ENCODE measurements around the gene RAET1E.

RAET1E gene

DNA sequence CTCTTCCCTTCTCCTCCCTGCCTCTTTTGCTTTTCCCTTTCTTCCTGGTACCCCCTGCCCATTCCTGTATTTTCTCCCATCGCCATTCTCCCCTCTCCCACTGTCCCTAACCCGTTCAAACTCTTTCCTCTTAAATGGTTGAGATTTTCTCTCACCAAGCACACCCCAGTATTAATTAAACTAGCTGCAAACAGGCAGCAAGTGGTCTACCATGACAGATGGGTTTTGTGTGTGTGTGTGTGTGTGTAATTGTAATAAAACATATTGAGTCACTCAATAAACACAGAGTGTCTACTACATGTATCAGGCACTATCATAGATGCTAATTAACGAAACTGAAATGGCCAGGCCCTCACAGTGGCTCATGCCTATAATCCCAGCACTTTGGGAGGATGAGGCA is 6.7 kb downstream of the RAET1E start:
- H3K27me3 Mint-ChIP-seq, result peaks cover 50% of the 10 kb centered on the region
- no peak for ATAC-seq
- DNase-seq, result no peak
- H3K9me3 Mint-ChIP-seq, result no peaks in the 10 kb centered on the region
- no peak overlapping the region for H3K4me3 Mint-ChIP-seq
- H3K4me1 Mint-ChIP-seq, result peaks cover 7% of the 10 kb centered on the region
- H3K27ac Mint-ChIP-seq, result no peak overlapping the region

- DNase-seq, result no peak
- peaks cover 50% of the 10 kb centered on the region for H3K27me3 Mint-ChIP-seq
These were observed 7.3 kb downstream of the RAET1E start for GRCh38 chr6:149890629-149891045.

DNA sequence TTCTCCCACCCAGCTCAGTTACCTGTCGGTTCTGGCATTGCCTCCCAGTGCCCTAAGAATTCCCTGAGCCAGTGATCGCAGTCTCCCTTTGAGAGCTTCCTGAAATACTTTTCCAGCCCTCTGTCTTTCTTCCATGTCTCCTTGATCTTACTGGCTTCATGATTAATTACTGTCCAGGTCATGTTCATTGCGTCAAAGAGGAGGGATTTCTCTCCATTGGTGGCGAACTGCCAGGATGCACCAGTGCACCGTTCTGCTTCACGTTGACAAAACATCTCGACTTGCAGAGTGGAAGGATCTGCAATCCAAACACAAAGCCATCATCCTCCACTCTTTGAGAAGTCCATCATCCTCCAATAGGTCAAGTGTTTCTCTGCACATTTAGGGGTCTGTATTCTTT is 8.6 kb downstream of the RAET1E start:
- DNase-seq, result no peak
- H3K4me3 Mint-ChIP-seq, result no peak overlapping the region
- H3K4me1 Mint-ChIP-seq, result no peaks in the 10 kb centered on the region
- ATAC-seq, result no peak
- no peaks in the 10 kb centered on the region for H3K9me3 Mint-ChIP-seq
- H3K27me3 Mint-ChIP-seq, result peaks cover 50% of the 10 kb centered on the region
- H3K27ac Mint-ChIP-seq, result no peak overlapping the region

More at GRCh38 chr6:149890629-149891045, 7.3 kb downstream of the RAET1E start:
- Mint-ChIP-seq H3K4me1 (peaks cover 1% of the 10 kb centered on the region), H3K9me3 (no peaks in the 10 kb centered on the region), H3K4me3 (no peak overlapping the region), H3K27ac (no peak overlapping the region)
- ATAC-seq, result no peak

GRCh38 chr6:149888659-149889058 is 9.3 kb downstream of the RAET1E start:
- ATAC-seq, result peak; percentile 28
- no peak for DNase-seq

GRCh38 chr6:149888093-149888492 is 9.8 kb downstream of the RAET1E start:
- H3K27ac Mint-ChIP-seq, result no peak overlapping the region
- DNase-seq (no peak), ATAC-seq (no peak)
- H3K4me1 Mint-ChIP-seq, result no peaks in the 10 kb centered on the region
- H3K9me3 Mint-ChIP-seq, result no peaks in the 10 kb centered on the region
- no peak overlapping the region for H3K4me3 Mint-ChIP-seq
- peaks cover 38% of the 10 kb centered on the region for H3K27me3 Mint-ChIP-seq

More at GRCh38 chr6:149888659-149889058, 9.3 kb downstream of the RAET1E start:
- H3K4me3 Mint-ChIP-seq, result no peak overlapping the region
- H3K27ac Mint-ChIP-seq, result no peak overlapping the region
- H3K4me1 Mint-ChIP-seq, result no peaks in the 10 kb centered on the region
- H3K9me3 Mint-ChIP-seq, result no peaks in the 10 kb centered on the region
- H3K27me3 Mint-ChIP-seq, result peaks cover 43% of the 10 kb centered on the region

GRCh38 chr6:149887343-149887742 is 10.6 kb downstream of the RAET1E start:
- ATAC-seq (no peak), DNase-seq (no peak)
- Mint-ChIP-seq H3K27me3 (peaks cover 34% of the 10 kb centered on the region), H3K27ac (no peak overlapping the region), H3K4me1 (no peaks in the 10 kb centered on the region), H3K4me3 (no peak overlapping the region), H3K9me3 (no peaks in the 10 kb centered on the region)

DNA sequence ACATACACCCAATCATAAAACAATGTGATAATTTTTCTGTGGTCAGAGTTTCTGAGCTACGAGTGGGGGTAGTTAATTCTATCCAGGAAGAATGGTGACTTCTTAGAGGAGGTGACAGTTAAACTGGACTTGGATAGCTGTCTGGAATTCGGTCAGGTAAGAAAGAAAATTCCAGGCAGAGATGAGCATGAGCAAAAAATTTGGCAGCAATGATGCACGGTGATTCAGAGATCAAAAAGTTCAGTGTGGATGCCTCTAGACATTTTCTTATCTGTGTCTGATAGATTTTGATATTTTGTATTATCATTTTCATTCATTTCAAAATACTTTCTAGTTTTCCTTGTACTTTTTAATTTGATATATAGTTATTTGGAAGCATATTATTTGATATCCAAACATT is 12.0 kb downstream of the RAET1E start:
- no peaks in the 10 kb centered on the region for H3K4me1 Mint-ChIP-seq
- H3K4me3 Mint-ChIP-seq, result no peak overlapping the region
- ATAC-seq, result no peak
- no peak for DNase-seq
- H3K9me3 Mint-ChIP-seq, result no peaks in the 10 kb centered on the region
- H3K27ac Mint-ChIP-seq, result no peak overlapping the region
- H3K27me3 Mint-ChIP-seq, result peaks cover 45% of the 10 kb centered on the region

DNA sequence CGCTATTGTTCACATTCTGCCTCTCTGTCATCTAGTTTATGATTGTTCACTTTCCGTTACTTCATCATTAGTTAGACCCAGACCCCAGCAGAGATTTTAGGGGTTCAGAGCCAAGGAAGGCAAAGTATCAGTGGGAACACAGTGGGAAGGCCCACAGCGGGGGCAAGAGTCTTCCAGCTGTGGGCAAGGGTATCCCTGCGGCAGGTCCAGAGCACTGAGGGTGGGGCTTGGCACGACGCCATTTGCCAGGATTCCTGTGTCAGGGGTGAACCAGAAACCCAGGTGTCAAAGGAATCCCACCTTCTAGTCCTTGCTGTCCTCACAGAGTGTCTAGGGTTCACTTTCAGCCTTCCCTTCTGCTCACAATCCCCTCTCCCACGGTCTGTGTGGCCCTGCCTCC is 13.3 kb downstream of the RAET1E start:
- Mint-ChIP-seq H3K9me3 (no peaks in the 10 kb centered on the region), H3K4me3 (no peak overlapping the region), H3K27me3 (peaks cover 52% of the 10 kb centered on the region), H3K4me1 (no peaks in the 10 kb centered on the region), H3K27ac (peak overlapping the region in 1 of 2 donors; percentile 21)
- ATAC-seq (no peak), DNase-seq (no peak)

DNA sequence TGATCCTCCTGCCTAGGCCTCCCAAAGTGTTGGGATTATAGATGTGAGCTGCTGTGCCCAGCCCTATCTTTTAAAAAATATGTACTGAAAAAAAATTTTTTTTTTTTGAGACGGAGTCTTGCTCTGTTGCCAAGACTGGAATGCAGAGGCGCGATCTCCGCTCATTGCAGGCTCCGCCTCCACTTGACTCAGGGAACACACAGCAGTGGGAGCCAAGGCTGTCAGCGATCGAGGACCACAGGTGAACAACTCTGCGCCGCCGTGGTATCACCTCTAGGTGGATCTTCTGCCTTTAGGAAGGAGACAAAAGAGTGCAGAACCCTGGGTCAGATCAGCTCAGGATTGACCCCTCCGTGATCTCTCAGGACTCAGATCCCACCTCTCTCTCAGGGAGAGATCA is 13.7 kb downstream of the RAET1E start:
- Mint-ChIP-seq H3K27ac (no peak overlapping the region), H3K4me1 (no peaks in the 10 kb centered on the region), H3K4me3 (no peak overlapping the region), H3K27me3 (peaks cover 53% of the 10 kb centered on the region), H3K9me3 (no peaks in the 10 kb centered on the region)
- DNase-seq (no peak), ATAC-seq (no peak)

DNA sequence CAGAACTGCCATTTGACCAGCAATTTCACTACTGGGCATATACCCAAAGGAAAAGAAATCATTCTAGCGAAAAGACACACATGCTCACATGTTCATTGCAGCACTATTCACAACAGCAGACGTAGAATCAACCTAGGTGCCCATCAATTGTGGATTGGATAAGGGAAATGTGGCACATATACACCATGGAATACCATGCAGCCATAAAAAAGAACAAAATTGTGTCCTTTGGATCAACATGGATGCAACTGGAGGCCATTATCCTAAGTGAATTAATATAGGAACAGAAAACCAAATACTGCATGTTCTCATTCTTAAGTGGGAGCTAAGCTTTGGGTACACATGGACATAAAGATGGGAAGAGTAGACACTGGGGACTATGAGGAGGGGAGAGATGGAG is 16.1 kb downstream of the RAET1E start:
- Mint-ChIP-seq H3K27me3 (peaks cover 59% of the 10 kb centered on the region), H3K9me3 (no peaks in the 10 kb centered on the region), H3K4me3 (no peak overlapping the region), H3K4me1 (no peaks in the 10 kb centered on the region), H3K27ac (no peak overlapping the region)
- ATAC-seq, result no peak
- no peak for DNase-seq

DNA sequence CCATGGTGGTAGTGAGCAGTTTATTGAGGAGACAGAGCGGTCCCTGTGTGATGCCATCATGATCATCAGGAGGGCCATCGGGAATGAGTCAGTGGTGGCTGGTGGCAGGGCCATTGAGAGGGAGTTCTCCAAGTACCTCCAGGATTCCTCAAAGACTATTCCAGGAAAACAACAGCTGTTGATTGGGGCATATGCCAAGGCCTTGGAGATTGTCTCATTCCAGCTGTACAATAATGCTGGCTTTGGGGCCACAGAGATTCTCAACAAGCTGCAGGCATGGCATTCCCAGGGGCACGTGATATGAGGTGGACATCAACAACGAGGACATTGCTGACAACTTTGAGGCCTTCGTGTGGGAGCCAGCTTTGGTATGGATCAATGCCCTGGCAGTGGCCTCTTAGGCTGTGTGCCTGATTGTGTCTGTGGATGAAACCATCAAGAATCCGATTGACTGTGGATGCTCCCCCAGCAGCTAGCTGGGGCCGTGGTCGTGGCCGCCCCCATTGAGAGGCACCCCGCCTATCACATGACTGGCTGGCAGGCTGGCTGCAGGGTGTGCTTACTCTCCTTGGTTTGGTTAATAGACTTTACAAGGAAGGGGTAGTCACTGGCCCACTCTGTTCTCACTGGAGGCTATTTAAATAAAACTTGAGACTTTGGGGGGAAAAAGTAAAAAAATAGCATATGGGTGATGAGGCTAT is 16.7 kb downstream of the RAET1E start:
- no peaks in the 10 kb centered on the region for H3K4me1 Mint-ChIP-seq
- no peak overlapping the region for H3K4me3 Mint-ChIP-seq
- ATAC-seq (no peak), DNase-seq (no peak)
- peaks cover 62% of the 10 kb centered on the region for H3K27me3 Mint-ChIP-seq
- H3K9me3 Mint-ChIP-seq, result no peaks in the 10 kb centered on the region
- H3K27ac Mint-ChIP-seq, result no peak overlapping the region

- ATAC-seq (no peak), DNase-seq (no peak)
- no peaks in the 10 kb centered on the region for H3K9me3 Mint-ChIP-seq
- H3K4me3 Mint-ChIP-seq, result no peak overlapping the region
- peak overlapping the region in 1 of 2 donors; percentile 14 for H3K27ac Mint-ChIP-seq
- peaks cover 77% of the 10 kb centered on the region for H3K27me3 Mint-ChIP-seq
- H3K4me1 Mint-ChIP-seq, result no peaks in the 10 kb centered on the region
These were observed 20.3 kb downstream of the RAET1E start for GRCh38 chr6:149877659-149878058.

GRCh38 chr6:149876241-149876933 is 21.5 kb downstream of the RAET1E start:
- H3K27me3 Mint-ChIP-seq, result peaks cover 79% of the 10 kb centered on the region
- peaks cover 0 to 7% of the 10 kb centered on the region in 2 donors for H3K9me3 Mint-ChIP-seq
- no peak for ATAC-seq

GRCh38 chr6:149872233-149872632 is 25.7 kb downstream of the RAET1E start:
- no peak for DNase-seq
- Mint-ChIP-seq H3K9me3 (peaks cover 0 to 7% of the 10 kb centered on the region in 2 donors), H3K27ac (no peak overlapping the region), H3K27me3 (peaks cover 53% of the 10 kb centered on the region), H3K4me1 (no peaks in the 10 kb centered on the region), H3K4me3 (no peak overlapping the region)
- no peak for ATAC-seq

More at GRCh38 chr6:149876241-149876933, 21.5 kb downstream of the RAET1E start:
- no peak overlapping the region for H3K27ac Mint-ChIP-seq
- H3K4me3 Mint-ChIP-seq, result no peak overlapping the region
- no peaks in the 10 kb centered on the region for H3K4me1 Mint-ChIP-seq
- no peak for DNase-seq

DNA sequence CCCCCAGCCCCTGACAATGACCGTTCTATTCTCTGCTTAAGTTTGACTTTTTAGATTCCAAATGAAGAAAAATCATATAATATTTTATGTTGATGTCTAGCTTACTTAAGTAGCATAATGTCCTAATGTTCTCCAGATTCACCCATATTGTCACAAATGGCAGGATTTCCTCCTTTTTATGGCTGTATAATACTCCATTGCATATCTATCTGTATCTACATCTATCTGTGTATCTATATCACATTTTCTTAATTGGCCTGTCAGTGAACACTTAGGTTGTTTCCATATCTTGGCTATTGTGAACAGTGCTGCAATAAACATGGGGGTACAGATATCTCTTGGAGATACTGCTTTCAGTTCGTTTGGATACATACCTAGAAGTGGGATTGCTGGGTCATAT is 26.7 kb downstream of the RAET1E start:
- H3K4me1 Mint-ChIP-seq, result no peaks in the 10 kb centered on the region

DNA sequence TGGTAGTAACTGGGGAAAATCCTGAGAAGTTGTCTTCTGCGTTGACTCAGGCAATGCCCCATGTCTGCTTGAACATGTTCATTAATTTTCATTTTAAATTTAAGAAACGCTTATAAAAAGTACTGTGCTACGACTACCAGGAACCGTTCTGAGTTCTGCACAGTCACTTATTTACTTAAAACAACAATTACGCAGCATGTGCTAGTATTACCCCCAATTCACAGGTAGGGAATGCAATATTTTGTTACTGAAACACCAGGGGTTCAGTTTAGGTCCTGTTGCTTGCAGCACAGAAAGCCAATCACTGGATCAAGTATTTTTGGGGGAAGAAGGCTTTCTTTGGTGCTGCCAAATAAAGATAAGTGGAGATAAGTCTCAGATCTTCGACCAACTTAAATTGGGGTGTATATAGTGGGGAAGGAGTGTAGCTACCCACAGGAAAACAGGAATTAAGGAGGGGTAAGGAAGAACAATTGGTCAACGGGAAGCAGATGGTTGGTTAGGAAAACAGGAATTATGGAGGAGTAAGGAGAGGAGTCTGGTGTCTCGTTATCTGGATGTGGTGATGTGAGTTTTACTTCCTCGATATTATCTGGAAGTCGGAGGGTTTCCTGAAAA is 28.5 kb downstream of the RAET1E start:
- peaks cover 0 to 7% of the 10 kb centered on the region in 2 donors for H3K9me3 Mint-ChIP-seq
- no peak overlapping the region for H3K4me3 Mint-ChIP-seq
- ATAC-seq, result no peak
- H3K27me3 Mint-ChIP-seq, result peaks cover 32% of the 10 kb centered on the region
- no peaks in the 10 kb centered on the region for H3K4me1 Mint-ChIP-seq
- H3K27ac Mint-ChIP-seq, result no peak overlapping the region
- no peak for DNase-seq

More for the DNA sequence above, 26.7 kb downstream of the RAET1E start:
- no peak for DNase-seq
- no peak overlapping the region for H3K4me3 Mint-ChIP-seq
- H3K27ac Mint-ChIP-seq, result no peak overlapping the region
- ATAC-seq, result no peak
- H3K27me3 Mint-ChIP-seq, result peaks cover 42% of the 10 kb centered on the region
- peaks cover 0 to 7% of the 10 kb centered on the region in 2 donors for H3K9me3 Mint-ChIP-seq

Measured in stimulated activated naive CD8-positive, alpha-beta T cell treated with anti-CD3 and anti-CD28 coated beads, Interleukin-15, amount 100 ng/mL, for 72 hours (primary cell).